NT2/D1 (cell line): ENCODE data around the gene PPP1R2B.

Source experiments
- SUZ12 ChIP-seq: IDR thresholded peaks from 2 replicates; pipeline ENCODE4 v1.6.1; 2011; ENCODE audit not compliant: insufficient read length, insufficient read depth; ENCODE audit errors: extremely low read depth
- YY1 ChIP-seq: IDR thresholded peaks from 2 replicates; pipeline ENCODE4 v1.6.1; 2011; ENCODE audit not compliant: insufficient read length, insufficient read depth

DNA sequence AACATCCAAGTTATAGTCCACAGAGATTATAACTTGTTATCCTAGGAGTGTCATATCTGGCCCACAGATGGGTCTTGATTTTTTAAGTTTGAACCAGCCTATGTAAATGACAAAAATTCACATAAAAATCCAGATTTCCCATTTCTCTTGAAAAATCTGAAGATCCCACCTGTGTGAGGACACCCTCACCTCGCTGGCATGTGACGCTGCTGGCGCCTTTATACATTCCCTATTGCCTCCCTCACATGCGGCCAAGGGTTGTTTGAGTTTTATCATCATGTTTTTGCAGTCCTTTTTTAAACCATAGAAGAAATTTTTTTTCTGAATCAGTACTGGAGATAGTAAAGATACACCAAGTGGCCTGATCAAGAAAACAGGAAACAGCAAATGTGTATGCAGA lies 25.9 kb upstream of the PPP1R2B start:
- TF ChIP-seq YY1: no peak
- TF ChIP-seq SUZ12: no peak
